Left kidney (tissue), 1 donor: Measurements from ENCODE around the gene KCNF1. TPM values are rescaled to one million over a fixed set of nuclear protein-coding genes. Genes with fewer than 3 reads are reported as not detected.

Experiments
- polyA plus RNA-seq: library from polyadenylated mRNA; unstranded; fragments of 120-200 nt; gene quantifications from one replicate; pipeline ENCODE4 v1.2.1, GENCODE V29; 2013; ENCODE audit not compliant: insufficient read length

KCNF1 gene
- polyA plus RNA-seq, 1 donor, result 0.95 TPM

Other genes starting within 250 kb of the KCNF1 start
- 32.1 TPM for gene NOL10, start 222.0 kb upstream of the KCNF1 start, polyA plus RNA-seq
- 8.1 TPM for gene ATP6V1C2, start 190.3 kb upstream of the KCNF1 start, polyA plus RNA-seq
- 328 TPM for gene PDIA6, start 99.1 kb upstream of the KCNF1 start, polyA plus RNA-seq
- gene SLC66A3, start 243.5 kb downstream of the KCNF1 start, polyA plus RNA-seq, result 23.3 TPM